Glomerular endothelial cell (primary cell): ENCODE results near the gene COQ2. TPM values are rescaled to one million over a fixed set of nuclear protein-coding genes. Genes with fewer than 3 reads are reported as not detected.
A peak's percentile ranks its signal among the peaks of the same experiment; 100 is the strongest.
"Not testable (repeated sequence)": the region's sequence is repeated elsewhere in the genome, so short reads cannot be mapped to it uniquely, and the experiment has no call there.

Experiments
- DNase-seq: peaks from one replicate; pipeline ENCODE4 v3.0.0-alpha.2; 2011; ENCODE audit warnings: low read depth, low spot score; ENCODE audit errors: extremely low read depth
- total RNA-seq: library from RNA; depleted of rRNA; stranded (reverse); fragments of >200 nt; gene quantifications from 2 replicates; pipeline ENCODE4 v1.2.3, GENCODE V29; 2015

COQ2 gene
- total RNA-seq, 1 donor from 2014 or later = 14.1 TPM

DNA sequence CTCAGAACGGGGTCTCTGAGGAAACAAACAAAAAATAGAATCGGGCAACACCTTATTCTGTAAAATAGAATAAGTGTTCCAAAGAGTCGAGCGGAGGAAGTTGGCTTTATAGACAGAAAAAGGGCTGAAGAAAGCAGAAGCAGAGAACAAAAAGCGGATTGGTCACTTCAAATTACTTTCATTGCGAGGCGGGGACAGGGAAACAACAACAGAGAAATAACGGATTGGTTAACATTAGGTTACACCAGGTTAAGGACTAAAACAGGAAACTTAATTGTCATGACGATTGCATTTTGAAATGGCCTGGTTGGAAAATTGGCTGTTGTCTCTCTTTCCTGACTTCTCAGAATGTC, 433 bp upstream of the COQ2 start:
- peak; percentile 37 for DNase-seq

DNA sequence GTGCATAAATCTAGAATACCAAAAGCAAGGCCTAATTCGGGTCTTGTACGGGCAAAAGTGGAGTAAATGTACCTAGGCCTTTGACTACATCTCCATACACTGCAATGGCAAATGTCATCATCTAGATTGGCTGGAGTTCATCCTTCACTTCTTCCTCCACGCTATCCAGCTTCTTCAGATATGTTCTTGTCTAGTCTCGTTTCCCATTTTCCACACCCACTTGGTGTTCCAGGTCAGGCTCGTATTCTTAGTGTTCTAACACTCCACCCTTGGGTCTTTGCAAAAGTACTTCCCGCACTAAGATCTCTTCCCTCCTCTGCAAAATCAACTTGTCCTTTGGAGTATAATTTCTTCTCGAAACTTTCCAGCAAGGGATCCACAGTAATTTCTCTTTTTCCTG, 1.4 kb downstream of the COQ2 start:
- DNase-seq = no peak

DNA sequence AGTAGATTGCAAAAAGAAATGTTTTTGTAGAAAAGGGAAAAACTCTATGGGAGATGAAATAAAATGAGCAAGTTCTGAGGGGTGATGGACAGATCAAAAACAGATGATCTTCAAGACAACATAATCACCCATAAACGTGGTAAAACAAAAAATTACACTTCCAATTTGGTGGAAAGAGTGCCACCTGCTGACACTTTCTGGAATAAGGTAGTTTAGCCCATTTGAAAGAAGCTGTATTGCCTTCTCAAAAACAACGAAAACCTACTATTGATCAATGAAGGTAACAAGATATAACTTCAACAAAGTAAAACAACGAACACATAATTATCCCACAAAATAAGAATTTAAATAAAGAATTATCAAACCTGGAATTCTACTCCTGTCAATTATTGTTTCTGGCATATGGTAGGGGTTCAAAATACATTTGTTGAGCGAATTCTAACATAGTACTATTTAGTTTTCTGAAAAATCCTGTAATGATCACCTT, 2.5 kb downstream of the COQ2 start:
- DNase-seq = no peak

DNA sequence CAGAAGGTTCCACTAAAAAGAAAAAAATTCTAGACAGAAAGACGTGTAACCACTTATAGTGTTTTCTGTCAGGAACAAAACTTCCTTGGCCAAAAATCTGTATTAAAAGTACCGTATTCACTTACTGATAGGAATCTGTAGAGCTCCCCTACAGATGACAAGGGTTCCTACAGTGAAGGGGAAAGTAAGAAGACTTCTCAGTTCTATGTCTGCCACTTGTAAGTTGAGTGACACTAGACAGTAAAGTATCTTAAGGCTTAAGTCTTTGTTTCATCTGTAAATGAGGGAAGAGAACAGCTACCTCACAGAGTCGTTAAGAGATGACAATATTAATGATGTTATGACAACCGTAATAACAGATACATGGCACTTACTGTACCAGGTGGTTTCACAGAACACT, 3.3 kb downstream of the COQ2 start:
- no peak for DNase-seq

DNA sequence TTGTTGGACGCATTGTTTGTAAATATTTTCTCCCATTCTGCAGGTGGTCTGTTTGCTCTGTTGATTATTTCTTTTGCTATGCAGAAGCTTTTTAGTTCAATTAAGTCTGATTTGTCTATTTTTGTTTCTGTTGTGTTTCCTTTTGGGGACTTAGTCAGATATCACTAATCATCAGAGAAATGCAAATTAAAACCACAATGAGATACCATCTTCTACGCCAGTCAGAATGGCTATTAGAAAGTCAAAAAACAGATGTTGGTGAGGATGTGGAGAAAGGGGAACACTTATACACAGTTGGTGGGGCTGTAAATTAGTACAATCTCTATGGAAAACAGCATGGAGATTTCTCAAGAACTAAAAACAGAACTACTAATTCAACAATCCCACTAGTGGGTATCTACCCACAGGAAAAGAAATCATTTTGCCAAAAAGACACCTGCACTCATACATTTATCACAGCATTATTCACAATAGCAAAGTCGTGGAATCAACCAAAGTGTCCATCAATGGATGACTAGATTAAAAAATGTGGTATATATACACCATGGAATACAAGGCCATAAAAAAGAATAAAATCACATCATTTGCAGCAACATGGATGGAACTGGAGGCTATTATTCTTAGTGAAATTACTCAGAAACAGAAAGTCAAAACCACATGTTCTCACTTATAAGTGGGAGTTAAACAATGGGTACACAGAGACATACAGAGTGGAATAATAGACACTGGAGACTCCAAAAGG, 8.1 kb downstream of the COQ2 start:
- DNase-seq = no peak

DNA sequence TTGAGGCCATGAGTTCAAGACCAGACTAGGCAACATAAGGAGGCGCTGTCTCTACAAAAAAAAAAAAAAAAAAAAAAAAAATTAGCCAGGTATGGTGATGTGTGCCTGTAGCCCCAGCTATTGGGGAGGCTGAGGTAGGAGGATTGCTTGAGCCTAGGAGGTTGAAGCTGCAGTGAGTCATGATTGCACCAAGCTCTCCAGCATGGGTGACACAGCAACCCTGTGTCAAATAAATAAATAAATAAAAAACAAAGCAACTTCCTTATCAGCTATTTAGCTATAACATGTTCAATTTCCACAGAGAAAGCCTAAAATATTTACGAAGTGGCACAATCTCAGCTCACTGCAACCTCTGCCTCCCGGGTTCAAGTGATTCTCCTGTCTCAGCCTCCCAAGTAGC, 10.7 kb downstream of the COQ2 start:
- not testable (repeated sequence) for DNase-seq

DNA sequence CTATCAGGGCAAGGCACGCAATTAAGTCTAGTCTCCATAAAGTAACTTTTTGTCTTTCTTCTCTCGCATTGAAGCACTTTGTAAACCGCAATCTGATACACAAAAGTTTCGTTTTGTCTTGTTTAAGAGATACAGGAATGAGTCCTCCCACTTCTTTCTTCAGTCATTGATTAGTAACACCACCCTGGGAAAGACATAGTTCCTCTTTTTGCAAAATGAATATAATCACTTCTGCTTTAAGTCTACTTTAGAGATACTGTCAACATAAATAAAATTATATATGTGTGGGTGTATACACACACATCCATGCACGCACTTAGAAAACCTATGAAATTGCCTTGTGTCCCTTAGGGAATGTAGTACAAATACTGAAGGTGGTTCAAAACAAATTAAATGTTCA, 11.7 kb downstream of the COQ2 start:
- DNase-seq = no peak

DNA sequence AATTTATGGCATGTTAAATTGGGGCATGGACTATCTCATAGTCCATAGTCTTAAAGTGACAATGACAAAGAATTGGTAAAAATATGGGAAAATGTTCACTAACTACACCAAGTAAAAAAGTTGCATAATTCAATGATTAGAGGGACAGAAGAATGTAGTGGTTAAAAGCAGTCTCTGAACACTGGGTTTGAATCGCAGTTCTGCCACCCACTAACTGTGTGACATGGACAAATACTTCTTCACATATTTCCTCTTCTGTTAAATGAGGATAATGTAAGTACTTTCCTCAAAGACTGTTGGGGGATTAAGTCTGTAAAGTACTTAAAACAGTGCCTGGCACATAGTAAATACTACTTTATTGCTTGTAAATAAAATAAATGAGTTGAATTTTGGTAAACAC, 15.3 kb downstream of the COQ2 start:
- DNase-seq = no peak

DNA sequence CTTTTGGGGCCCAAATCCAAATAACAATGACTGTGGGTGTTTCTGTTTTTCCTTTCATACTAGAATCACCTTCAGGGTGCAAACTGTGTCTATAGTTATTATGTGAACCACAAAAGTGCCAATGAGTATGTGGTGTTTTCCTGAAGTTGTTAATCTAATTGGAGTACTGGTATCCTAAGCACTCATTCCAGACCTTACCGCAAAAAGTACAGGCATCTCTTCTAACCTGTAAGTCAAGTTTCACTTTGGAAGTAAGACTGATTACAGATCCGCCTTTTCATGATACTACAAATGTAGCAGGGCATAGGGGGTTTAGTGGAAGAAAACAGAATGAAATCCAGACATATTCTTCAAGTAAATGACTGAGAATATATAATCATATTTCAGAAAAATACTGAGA, 16.1 kb downstream of the COQ2 start:
- DNase-seq = no peak

DNA sequence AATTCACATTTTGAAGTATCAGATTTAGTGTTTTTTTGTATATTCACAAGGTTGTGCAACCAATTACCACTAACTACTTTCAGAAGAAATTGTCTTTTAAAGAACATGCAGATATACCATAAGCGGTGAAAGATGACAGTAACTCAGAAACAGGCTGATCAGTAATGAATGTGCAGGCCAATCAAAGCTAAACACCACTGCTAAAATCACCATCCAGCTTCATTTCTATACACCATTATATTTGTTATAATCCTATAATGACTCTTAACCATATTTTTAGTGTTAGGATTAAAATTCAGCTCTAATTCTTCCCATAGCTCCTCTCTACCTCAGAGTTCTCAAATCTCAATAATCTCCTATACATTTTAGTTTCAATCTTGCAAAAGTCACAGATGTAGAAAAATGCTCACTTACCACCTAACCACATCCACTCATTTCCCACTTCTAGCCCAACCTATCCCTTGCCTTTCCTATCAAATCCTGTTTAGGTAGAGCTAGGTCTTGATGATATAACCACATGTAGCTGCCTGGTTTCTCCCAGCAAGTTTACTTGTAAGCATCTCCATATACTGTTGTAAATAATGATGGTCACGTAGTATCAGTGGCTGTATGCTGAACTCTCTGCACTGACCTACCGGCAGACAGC, 16.6 kb downstream of the COQ2 start:
- DNase-seq = no peak

DNA sequence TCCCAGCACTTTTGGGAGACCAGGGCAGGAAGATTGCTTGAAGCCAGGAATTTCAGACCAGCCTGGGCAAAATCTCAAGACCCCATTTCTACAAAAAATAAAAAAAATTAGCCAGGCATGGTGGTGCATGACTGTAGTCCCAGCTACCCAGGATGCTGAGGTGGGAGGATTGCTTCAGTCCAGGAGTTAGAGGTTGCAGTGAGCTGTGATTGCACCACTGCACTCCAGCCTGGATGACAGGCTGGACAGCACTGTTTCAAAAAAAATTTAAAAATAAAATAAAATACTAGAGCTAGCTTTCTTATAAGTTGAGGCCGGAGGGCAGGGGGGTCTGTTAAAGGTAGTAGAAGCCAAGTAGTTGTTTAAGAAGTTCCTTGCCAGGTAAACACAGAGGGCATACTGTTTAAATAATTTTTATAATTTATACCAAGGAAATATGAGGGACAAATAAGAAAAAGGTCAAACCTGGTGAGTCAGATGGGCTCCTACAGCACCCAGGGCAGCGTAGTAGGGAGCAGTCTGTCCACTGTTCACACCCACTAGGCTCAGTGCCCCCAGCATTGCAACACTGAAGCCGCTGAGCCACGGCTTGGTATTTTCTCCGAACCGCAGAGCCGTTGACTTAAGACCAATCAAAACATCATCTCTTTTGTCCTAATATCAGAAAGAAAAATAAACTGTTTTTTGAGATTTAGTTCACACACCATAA, 17.3 kb downstream of the COQ2 start:
- DNase-seq = no peak

DNA sequence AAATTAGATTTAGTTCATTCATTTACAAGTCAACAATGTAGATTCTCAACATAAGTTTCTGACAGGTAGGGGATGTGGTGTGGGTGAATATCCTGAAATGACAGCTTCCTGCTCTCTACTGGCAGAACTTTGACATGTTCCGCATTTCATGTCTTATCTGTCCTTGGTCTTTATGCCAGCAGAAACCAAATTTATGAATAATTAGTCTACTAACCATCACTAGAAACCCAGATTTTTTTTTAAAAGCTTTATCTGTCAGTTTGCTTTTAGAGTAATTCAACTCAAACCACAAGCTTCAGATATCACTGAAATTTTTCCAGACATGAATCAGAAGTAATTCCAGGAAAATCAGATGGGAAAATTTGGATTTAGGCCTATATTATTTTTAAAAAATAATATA, 17.9 kb downstream of the COQ2 start:
- no peak for DNase-seq

DNA sequence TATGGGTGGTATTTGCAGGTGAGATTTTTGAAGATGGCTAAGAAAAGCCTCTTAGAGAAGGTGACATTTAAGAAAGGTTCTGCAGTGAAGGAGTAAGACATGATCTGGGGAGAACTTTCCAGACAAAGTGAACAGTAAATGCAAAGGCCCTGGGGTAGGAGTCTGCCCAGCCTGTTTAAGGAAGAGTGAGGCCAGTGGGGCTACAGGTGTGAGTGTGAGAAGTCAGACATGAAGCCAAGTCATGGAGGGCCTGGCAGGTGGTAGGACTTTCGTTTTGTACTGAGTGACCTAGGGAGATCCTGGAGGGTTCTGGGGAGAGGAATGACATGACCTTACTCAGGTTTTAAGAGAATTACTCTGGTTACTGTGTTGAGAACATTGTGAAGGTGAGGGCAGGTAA, 21.5 kb downstream of the COQ2 start:
- DNase-seq = no peak

DNA sequence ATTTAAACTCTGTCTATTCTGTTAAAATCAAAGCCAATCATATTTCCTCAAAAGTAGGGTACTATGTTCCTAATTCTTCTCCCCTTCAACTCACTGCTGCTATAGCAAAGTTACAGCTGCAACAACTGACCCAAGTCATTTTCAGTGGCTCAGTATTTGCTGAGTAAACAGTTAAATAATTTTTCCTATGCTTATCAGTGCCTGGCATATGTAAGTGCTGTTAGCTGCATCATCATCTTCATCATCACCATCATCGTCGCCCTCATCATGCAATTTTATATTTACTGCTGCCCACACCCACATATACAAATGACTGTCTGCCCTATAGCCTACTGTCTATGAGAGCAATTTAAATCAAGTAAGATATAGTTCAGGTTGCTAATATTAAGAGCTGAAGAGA, 21.9 kb downstream of the COQ2 start:
- DNase-seq = no peak

DNA sequence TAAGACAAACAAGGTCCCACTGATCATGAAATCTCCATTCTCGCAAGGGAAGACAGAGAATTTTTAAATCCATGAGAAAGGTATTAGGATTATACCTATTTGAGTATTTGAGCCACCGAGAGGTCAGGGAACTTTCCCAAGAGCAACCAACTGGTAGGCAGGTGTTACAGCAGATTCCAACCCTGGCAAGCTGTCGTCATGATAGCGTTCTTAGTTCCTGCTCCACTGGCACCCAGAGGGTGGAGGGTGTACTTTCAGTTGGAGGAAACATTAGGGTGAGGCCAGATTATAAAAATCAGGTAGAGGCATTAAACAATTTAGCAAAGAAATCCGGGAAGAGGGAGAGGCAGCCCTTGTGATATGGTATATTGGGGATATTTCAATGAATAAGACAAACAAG, 23.3 kb downstream of the COQ2 start:
- no peak for DNase-seq

DNA sequence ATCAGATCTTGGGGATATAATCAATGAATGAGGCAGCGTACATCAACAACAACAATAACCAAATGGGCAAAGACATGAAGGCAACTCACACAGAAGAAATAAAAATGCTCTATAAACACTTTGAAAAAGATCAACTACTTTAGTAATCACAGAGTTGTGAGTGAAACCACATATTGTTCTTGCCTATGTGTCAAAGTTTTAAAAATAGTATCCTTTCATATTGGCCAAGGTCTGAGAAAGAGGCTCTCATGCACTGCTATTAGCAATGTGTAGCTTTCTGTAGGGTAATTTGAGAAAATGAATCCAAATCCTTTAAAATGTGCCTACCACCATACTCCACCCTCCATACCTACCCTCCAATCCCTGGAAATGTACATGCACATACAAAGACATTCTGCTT, 25.0 kb downstream of the COQ2 start:
- DNase-seq = no peak

DNA sequence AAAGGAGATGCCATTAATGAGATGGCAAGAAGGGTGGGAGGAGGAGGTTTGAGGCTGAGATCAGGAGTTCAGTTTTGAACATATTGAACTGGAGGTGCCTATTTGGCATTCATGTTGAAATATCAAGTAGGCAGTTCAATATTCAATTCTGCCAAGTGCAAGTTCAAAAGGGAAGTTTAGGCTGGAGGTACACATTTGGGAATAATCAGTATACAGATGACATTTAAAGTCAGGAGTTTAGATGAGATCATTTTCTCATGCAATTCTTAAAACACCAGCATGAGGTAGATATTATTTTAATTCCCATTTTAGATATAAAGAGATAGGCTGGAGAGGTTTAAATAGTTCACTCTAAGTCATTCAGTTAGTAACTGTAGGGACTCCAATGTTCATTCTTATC, 26.1 kb downstream of the COQ2 start:
- no peak for DNase-seq

DNA sequence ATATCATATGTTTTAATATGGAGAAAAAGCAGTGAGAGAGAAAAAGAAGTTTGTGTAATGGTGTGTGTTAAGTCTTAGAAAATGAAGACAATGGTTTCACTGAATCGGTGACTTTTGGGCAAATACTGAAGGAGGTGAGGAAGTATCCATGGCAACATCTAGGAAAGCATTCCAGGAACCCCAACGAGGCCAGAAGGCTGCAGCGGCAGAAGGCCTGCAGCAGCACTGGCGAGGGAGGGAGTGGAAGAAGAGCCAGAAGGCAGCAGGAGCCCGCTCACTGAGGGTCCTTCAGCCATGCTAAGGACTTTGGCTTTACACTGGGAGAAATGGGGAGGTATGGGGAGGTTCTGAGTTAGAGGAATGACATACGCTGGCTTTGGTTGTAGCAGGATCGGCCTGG, 26.8 kb downstream of the COQ2 start:
- no peak for DNase-seq

DNA sequence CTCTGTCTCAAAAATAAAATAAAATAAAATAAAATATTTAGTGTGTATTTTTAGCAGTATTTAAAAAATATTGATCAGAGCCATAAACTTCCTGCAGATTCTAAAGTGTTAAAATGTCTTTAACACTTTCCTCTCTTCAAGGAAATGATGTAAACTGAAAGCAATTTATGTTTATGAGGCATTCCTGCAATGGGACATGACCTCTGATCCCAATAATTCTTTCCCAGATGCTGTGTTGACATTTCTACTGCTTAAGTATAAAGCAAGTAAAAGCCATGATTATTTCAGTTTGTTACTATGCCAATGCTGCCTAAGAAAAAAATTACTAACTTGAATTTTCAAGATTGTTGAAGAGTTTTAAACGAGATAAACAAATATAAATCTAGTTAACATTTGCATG, 29.0 kb downstream of the COQ2 start:
- DNase-seq = peak; percentile 77

DNA sequence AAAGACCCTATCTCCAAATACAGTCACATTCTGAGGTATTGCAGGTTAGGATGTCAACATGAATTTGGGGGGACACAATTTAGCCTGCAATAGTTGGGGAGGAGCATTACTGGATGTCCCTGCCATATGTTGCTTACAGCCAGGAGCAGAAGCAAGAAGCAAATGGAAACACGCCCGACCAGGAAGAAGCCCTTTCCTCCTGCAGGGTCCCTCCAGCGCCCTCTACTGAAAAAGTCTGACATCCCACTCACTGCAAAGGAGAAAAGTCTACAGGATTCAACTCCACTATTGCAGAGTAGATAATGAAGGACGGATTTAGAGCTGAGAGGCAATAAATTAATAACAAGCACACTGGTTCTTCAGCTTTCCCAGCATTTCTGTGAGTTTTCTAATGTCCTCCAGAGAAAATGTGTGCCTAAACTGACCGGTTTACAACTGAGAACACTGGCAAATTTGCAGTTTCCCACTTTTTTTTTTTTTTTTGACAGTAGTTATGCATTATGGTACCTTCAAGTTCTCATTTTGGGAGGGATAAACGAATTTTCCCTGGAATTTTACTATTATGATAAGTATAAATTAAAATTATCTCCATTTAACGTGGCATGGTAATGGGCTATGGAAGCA, 31.7 kb downstream of the COQ2 start:
- DNase-seq = peak; percentile 50

DNA sequence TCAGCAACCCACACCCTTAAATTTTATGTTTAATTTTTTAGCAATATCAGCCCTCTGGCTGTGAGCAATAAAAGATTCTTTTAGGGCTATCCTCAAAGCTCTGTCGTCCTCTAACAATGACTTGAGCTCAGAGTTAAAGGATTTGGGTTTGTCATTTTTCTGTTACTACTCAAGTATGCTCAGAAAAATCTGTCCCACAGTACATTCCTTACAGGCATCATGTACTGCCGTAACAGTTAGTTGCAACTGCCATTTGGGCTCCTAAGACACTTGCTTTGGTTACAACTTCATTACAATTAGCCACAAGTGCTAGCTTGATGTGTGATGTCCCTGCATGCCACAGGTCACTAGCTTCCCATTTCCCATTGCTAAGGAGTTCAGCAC, 33.2 kb downstream of the COQ2 start:
- no peak for DNase-seq
